ENCODE results near the gene TNIP3.

GRCh38 chr4:121180558-121180957 lies 16.4 kb upstream of the TNIP3 start:
- TF ChIP-seq CTCF (IDR thresholded peaks at IDR 0.05), result no peak
- no peak for TF ChIP-seq POLR2A (IDR thresholded peaks at IDR 0.05)
